CD4-positive, alpha-beta T cell treated with Interleukin-21 for 1 hour (primary cell): Measurements from ENCODE around the gene PFDN2.
"Not testable (repeated sequence)": the region's sequence is repeated elsewhere in the genome, so short reads cannot be mapped to it uniquely, and the experiment has no call there.

Source experiments
- DNase-seq: peaks from one replicate; pipeline ENCODE4 v3.0.0-alpha.2; 2020

PFDN2 gene

GRCh38 chr1:161079436-161080110 lies 38.3 kb downstream of the PFDN2 start:
- no peak for DNase-seq

DNA sequence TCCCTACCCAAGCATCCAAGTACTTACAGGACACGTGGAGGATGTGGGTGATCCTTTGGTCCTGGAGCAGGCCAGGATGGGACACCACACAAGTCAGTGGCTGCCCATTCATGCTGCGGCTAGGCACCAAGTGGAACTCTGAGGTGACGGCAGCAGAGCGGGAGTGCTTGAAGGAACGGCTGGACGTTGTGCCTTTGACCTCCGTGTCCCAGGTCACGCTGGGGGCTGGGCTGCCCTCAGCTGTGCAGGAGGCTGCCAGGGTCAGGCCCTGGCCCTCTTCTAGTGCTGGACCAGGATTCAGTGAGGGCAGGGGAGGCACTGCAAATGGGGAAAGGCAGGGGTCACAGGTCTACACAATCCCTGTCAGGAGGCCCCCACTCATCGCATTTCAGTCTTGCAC lies 40.4 kb downstream of the PFDN2 start:
- no peak for DNase-seq

- DNase-seq = no peak
Measured at GRCh38 chr1:161076410-161076809, 41.4 kb downstream of the PFDN2 start.

DNA sequence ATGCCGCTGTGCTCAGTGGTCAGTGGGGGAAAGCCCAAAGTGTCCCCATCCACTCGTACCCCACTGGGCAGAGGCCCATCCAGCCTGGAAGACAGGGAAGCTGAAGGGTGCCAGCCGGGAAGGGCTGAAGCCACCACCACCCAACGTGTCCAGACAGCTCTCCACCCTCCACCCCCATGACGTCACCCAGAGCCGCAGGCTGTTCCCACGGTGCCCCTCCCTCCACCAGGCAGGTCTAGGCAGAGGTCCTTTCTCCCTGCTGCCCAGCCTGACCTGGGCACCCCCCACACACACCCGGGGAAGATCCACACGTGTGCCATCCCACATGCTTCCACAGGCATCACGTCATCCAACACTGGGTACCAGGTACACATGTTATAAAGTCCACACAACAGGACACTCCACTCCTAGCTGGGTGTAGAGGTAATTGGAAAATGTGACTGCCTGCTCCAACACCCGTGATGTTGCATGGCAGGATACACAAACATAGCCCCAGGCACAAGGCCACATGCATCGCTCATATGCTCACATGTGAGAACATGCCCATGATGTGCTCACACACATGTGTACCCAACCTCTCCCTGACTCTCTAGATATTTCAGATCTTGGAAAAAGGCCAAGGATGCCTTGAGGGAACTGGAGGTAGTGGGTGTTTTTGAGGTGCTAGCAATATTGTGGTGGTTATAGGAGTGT lies 43.0 kb downstream of the PFDN2 start:
- no peak for DNase-seq

GRCh38 chr1:161073474-161074121 lies 44.2 kb downstream of the PFDN2 start:
- DNase-seq = no peak

DNA sequence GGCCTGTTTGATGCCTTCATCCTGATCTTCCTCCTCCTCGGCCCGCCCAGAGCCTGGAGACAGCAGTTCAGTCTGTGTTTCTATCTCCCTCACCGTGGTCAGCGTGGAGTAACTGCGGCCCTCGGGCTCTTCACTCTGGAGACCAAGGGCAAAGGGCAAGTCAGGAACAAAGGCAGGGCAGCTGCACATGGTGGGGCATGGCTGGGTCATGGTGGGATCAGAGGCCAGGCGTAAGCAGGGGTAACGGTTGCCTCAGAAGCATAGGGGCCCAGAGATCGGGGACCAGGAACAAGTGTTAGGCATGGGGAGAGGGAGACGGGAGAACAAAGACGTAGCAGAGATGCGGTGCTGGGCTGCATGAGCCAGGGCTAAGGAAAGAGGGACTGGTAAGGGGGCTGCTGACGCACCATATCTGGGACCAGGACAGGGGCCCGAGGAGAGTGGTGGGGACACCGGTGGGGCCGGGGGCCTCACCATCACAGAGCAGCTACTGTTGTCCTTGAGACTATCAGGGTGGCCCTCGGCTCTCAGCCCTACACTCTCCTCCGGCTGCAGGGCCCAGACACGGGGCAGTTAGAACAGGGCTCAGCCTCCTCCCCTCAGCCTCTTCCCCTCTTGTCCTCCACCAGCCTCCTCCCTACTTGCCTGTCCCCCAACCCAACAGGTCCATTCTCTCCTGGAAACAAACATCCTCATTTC lies 44.9 kb downstream of the PFDN2 start:
- no peak for DNase-seq

DNA sequence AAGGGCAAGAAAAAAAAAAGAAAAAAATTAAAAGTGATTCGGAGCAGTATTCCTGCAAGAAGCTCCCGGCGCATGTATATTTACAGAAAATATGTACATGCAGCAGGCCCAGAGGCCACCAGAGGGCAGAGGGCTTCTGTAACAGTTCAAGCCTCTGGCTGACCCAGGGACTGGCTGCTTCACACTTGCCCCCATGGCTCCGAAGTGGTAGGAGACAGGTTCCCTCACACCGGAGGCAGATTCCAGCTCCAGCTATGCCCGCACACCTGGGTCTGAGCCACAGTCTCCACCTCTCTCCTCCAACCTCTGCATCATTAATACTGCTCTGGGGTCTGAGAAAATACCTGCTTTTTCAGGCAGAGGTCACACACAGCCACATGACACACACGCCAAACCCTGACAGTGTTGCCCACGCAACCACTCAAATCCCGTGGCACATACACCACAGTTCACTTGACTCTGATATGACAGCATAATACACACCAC lies 45.9 kb downstream of the PFDN2 start:
- DNase-seq = peak; percentile 61

DNA sequence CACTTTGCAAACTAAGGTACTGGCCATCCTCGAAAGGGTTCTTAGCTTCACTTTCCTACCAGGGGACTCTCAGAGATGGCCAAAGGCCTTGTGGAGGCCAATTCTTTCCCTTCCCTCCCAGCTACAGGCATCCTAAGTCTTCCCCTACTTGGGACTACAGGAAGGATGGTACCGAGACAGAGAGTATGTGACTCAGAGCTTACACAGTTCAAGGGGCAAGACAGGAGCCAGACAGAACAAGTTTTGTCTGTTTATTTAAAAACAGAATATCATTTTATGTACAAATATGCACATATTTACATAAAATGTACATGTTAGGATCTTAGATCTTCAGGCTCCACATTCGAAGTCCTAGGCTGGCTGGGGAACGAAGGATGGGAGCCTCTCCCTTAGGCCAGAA lies 47.1 kb downstream of the PFDN2 start:
- DNase-seq = no peak

DNA sequence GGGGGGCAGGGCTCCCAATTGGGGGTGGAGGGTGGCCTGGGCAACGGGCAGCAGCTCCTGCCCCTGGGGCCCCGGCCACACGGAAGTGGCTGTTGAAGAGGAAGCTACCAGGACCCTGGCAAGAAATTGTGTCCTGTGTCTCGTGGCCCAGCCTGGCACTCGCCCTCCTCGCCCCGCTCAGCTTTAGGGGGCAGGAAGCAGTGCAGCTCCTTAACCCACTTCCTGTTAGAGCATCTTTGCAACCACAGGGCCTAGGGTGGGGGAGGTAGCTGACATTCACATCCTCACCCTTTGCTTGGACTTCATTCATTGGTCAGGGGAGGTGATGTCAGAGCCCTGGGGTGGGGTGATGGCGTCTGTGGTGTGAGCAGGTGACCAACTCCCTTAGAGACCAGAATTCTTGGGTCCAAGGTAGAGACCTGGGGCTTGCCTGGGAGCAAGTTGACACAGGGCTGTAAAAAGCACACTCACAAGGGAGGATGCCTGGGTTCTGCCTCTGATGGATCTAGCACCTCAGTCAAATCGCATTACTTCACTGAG lies 48.0 kb downstream of the PFDN2 start, which contains the start of gene ARHGAP30:
Gene ARHGAP30, minus strand, starts transcription at position 161 of the 540 bp plus-strand sequence. CDS start 267 bp downstream, outside the sequence.
- peak; percentile 96 for DNase-seq

- peak; percentile 37 for DNase-seq
Measured at GRCh38 chr1:161069241-161069640, 48.6 kb downstream of the PFDN2 start.

DNA sequence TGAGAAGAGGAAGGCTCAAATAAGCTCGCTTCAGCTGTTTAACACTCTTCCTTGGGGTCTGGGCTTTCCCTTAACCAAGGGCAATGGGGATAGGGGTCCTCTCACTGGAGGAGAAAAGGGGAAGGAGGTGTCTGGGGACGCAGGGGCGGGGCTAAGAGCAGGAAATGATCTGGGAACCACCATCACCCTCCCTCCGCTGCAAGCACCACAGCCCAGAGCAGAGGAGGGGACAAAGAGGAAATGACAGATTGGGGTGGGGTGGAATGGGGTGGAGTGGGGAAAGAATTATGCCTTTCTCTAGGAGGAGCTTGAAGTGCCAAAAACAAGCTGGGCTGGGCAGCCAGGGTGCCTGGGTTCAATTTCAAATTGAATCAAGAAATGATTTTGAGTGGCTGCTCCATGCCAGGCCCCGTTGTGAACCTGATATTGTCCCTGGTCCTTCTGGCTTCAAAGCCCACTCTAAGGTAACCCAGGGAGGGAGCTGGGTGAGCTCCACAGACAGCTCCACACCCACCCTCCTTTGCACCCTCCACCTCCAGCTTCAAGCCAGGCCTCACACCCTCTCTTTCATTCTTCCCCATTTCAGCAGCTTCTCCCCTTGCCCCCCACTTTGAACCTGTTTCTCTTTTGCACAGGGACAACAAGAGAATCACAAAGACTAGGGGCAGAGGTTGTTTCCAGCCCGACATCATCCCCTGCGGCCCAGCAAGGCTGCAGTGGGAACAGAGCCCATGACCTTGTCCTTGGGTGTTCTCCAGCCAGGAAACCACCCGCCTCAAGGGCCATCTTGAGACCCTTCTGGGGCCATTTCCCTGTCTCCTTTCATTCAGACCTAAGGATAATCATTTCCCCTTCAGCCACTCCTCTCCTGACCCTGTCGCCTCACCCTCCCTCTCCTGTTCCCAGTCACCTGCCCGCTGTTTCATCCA lies 49.3 kb downstream of the PFDN2 start:
- DNase-seq = peak; percentile 94

GRCh38 chr1:161066694-161067093 lies 51.1 kb downstream of the PFDN2 start:
- DNase-seq = peak; percentile 36

DNA sequence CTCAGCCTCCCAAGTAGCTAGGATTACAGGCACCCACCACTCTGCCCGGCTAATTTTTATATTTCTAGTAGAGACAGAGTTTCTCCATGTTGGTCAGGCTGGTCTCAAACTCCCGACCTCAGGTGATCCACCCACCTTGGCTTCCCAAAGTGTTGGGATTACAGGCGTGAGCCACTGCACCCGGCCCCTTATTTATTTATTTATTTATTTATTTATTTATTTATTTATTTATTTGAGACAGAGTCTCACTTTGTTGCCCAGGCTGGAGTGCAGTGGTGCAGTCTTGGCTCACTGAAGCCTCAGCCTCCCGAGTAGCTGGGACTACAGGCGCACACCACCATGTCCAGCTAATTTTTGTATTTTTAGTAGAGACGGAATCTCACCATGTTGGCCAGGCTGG lies 52.2 kb downstream of the PFDN2 start:
- not testable (repeated sequence) for DNase-seq

DNA sequence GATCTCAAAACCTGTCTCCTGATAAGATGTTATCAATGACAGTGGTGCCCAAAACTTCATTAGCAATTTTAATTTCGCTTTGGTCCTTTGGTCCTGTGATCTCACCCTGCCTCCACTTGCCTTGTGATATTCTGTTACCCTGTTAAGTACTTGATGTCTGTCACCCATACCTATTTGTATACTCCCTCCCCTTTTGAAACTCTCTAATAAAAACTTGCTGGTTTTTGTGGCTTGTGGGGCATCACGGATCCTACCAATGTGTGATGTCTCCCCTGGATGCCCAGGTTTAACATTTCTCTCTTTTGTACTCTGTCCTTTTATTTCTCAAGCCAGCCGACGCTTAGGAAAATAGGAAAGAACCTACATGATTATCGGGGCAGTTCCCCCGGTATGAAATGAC lies 53.9 kb downstream of the PFDN2 start:
- DNase-seq = peak; percentile 36

DNA sequence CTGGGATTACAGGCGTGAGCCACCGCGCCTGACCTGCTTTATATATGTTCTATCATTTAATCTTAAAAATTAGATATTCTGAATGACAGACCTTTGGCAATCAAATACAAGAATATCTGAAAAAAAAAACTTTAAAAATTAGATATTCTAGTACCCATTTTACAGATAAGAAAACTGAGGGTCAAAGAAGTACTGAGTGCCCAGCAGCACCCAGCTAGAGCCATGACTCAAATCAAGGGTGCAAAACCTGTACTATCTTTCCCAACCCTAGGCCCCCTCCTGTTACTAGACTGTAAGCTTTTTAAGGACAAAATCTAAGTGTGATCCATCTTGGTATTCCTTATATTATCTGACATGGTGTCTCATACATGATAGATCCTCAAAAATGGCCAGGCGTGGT lies 56.4 kb downstream of the PFDN2 start:
- no peak for DNase-seq

GRCh38 chr1:161059293-161059692 lies 58.5 kb downstream of the PFDN2 start:
- DNase-seq = no peak

GRCh38 chr1:161054805-161055204 lies 63.0 kb downstream of the PFDN2 start:
- no peak for DNase-seq

DNA sequence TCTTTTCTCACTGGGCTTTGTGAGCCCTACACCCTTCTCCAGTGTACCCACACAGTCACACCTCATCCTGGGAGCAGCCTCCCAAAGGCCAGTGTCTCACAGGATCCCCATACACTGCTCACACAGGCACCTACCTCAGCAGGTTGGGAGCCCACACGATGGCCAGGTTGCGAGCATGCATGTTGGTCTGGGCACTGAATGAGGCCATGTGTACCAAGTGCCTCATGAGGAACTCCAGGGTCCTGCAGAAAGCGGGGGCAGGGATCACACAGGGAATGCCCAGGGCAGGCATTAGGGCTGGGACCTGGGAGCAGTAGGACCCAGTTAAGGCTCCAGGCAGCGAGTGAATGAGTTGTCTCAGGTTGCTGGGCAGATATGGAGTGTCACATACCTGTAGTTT lies 63.6 kb downstream of the PFDN2 start:
- no peak for DNase-seq

DNA sequence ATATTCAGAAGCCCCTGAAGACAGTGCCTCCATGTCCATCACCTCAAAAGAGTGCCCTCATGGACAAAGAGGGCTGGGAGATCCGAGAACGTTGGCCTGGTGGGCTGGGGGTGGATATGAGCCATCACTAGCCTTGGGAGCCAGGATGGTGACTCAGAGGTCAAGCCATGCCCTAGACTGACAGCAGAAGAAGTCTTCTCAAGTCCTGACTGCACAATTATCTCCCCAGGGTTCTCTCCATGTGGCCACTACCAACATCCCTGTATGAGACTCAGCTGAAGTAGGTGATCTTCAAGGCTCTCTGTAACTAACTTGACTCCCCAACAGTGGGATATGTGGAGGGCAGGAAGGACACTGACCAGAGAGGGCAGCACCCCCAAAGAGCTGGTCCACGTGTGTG lies 64.9 kb downstream of the PFDN2 start:
- DNase-seq = no peak

DNA sequence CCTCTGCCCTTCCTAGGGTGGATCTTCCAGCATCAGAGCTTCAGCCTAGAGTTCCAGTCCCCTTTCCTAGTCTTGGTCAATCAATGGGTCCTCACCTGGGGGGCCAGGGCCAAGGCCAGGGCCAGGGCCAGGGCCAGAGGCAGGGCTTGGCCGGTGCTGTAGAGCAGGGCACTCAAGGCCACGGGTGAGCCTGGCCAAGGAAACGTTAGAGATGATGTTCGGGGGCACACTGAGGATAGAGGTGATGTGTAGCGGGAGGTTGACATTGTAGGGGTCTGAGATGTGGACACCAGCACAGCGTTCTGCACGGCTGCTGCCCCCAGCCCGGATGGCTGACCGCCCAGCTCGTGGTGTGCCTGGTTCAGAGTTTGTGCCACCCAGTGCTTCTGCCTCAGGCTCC lies 66.6 kb downstream of the PFDN2 start:
- no peak for DNase-seq
